ENCODE results near the gene YDJC.
"Not testable (repeated sequence)": the region's sequence is repeated elsewhere in the genome, so short reads cannot be mapped to it uniquely, and the experiment has no call there.

DNA sequence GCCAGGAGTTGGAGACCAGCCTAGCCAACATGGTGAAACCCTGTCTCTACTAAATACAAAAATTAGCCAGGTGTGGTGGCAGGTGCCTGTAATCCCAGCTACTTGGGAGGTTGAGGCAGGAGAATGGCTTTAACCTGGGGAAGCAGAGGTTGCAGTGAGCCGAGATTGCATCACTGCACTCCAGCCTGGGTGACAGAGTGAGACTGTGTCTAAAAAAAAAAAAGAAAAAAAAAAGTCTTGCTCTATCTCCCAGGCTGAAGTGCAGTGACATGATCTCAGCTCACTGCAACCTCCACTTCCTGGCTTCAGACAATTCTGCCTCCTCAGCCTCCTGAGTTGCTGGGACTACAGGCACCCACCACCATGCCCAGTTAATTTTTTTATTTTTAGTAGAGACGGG lies 7.6 kb upstream of the YDJC start:
- TF ChIP-seq CTCF (IDR thresholded peaks at IDR 0.05; ENCODE audit: insufficient read depth, low read depth, low read length); EZH2 (IDR thresholded peaks at IDR 0.05; ENCODE audit: insufficient read depth, low read length): not testable (repeated sequence)
